ENCODE measurements around the gene ABCD2.

ABCD2 gene

GRCh38 chr12:39595928-39596327 lies 23.7 kb downstream of the ABCD2 start:
- Histone ChIP-seq H3K27ac (ENCODE audit: extremely low read depth, low read depth, low read length) (no peak overlapping the region), H3K4me3 (ENCODE audit: low read depth, low read length) (no peak overlapping the region), H3K9me3 (ENCODE audit: control insufficient read depth, insufficient read depth, low read depth, low read length) (no peaks in the 10 kb centered on the region), H3K4me1 (ENCODE audit: control insufficient read depth, insufficient read depth, low read length) (no peaks in the 10 kb centered on the region), H3K36me3 (ENCODE audit: control insufficient read depth in 2 of 2, insufficient read depth in 1 of 2, low read length in 2 of 2) (no peaks in the 10 kb centered on the region)
- ChIA-PET POLR2A (no interaction called here), CTCF (interaction anchor here (0.7 kb wide), 1 partner anchor 608 kb away, joined by 4 read pairs; no protein-coding TSS in a partner anchor)
- TF ChIP-seq ZNF416 (tag by site-specific recombination; IDR thresholded peaks at IDR 0.05): no peak
- no peak for TF ChIP-seq ZNF518A (tag by site-specific recombination; conservative IDR thresholded peaks at IDR 0.05; ENCODE audit: low read depth)
- TF ChIP-seq KLF16 (tag by site-specific recombination; IDR thresholded peaks at IDR 0.05): no peak
- no peak for TF ChIP-seq ZNF366 (tag by site-specific recombination; conservative IDR thresholded peaks at IDR 0.05)
- TF ChIP-seq, protein P1, sequence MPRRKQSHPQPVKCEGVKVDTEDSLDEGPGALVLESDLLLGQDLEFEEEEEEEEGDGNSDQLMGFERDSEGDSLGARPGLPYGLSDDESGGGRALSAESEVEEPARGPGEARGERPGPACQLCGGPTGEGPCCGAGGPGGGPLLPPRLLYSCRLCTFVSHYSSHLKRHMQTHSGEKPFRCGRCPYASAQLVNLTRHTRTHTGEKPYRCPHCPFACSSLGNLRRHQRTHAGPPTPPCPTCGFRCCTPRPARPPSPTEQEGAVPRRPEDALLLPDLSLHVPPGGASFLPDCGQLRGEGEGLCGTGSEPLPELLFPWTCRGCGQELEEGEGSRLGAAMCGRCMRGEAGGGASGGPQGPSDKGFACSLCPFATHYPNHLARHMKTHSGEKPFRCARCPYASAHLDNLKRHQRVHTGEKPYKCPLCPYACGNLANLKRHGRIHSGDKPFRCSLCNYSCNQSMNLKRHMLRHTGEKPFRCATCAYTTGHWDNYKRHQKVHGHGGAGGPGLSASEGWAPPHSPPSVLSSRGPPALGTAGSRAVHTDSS (tag by site-specific recombination; IDR thresholded peaks at IDR 0.05): no peak
- no peak for TF ChIP-seq ZNF274 (IDR thresholded peaks at IDR 0.05; ENCODE audit: low read length)
- no peak for TF ChIP-seq ZNF274 (tag by site-specific recombination; IDR thresholded peaks at IDR 0.05; ENCODE audit: borderline replicate concordance)
- no peak for TF ChIP-seq ZNF660 (tag by site-specific recombination; IDR thresholded peaks at IDR 0.05)
- TF ChIP-seq, protein P2, sequence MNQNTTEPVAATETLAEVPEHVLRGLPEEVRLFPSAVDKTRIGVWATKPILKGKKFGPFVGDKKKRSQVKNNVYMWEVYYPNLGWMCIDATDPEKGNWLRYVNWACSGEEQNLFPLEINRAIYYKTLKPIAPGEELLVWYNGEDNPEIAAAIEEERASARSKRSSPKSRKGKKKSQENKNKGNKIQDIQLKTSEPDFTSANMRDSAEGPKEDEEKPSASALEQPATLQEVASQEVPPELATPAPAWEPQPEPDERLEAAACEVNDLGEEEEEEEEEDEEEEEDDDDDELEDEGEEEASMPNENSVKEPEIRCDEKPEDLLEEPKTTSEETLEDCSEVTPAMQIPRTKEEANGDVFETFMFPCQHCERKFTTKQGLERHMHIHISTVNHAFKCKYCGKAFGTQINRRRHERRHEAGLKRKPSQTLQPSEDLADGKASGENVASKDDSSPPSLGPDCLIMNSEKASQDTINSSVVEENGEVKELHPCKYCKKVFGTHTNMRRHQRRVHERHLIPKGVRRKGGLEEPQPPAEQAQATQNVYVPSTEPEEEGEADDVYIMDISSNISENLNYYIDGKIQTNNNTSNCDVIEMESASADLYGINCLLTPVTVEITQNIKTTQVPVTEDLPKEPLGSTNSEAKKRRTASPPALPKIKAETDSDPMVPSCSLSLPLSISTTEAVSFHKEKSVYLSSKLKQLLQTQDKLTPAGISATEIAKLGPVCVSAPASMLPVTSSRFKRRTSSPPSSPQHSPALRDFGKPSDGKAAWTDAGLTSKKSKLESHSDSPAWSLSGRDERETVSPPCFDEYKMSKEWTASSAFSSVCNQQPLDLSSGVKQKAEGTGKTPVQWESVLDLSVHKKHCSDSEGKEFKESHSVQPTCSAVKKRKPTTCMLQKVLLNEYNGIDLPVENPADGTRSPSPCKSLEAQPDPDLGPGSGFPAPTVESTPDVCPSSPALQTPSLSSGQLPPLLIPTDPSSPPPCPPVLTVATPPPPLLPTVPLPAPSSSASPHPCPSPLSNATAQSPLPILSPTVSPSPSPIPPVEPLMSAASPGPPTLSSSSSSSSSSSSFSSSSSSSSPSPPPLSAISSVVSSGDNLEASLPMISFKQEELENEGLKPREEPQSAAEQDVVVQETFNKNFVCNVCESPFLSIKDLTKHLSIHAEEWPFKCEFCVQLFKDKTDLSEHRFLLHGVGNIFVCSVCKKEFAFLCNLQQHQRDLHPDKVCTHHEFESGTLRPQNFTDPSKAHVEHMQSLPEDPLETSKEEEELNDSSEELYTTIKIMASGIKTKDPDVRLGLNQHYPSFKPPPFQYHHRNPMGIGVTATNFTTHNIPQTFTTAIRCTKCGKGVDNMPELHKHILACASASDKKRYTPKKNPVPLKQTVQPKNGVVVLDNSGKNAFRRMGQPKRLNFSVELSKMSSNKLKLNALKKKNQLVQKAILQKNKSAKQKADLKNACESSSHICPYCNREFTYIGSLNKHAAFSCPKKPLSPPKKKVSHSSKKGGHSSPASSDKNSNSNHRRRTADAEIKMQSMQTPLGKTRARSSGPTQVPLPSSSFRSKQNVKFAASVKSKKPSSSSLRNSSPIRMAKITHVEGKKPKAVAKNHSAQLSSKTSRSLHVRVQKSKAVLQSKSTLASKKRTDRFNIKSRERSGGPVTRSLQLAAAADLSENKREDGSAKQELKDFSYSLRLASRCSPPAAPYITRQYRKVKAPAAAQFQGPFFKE (tag by site-specific recombination; IDR thresholded peaks at IDR 0.05; ENCODE audit: borderline replicate concordance): no peak

DNA sequence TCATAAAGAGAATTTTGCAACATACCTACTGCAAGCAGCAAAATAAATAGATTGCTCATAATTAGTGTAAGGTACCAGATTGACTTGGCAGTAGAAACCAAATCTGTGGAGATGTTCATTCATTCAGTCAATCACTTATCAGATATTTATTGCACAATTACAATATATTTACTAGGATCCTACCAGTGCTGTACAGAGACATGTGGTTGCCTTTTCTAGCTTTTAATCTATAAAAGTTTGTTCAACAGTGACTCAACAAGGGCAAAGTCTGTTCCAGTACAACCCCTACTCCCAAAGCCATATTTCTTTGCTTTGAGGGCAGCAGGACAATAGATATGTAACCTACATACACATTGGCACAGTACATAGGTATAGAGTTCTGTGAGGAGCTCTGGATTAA lies 27.3 kb downstream of the ABCD2 start:
- CTCF ChIA-PET: no interaction called here
- POLR2A ChIA-PET: no interaction called here
- Histone ChIP-seq H3K4me1 (ENCODE audit: control insufficient read depth, insufficient read depth, low read length) (no peaks in the 10 kb centered on the region), H3K9me3 (ENCODE audit: control insufficient read depth, insufficient read depth, low read depth, low read length) (no peaks in the 10 kb centered on the region), H3K27ac (ENCODE audit: extremely low read depth, low read depth, low read length) (no peak overlapping the region), H3K36me3 (ENCODE audit: control insufficient read depth in 2 of 2, insufficient read depth in 1 of 2, low read length in 2 of 2) (no peaks in the 10 kb centered on the region), H3K4me3 (ENCODE audit: low read depth, low read length) (no peak overlapping the region)
- TF ChIP-seq FEZF1 (tag by site-specific recombination; IDR thresholded peaks at IDR 0.05) (no peak), HIC1 (tag by site-specific recombination; IDR thresholded peaks at IDR 0.05) (no peak), ZNF488 (tag by site-specific recombination; IDR thresholded peaks at IDR 0.05) (no peak), ZNF37A (tag by site-specific recombination; IDR thresholded peaks at IDR 0.05) (no peak), ZNF768 (tag by site-specific recombination; IDR thresholded peaks at IDR 0.05) (no peak), ZEB2 (tag by site-specific recombination; IDR thresholded peaks at IDR 0.05) (no peak), ZFHX2 (tag by site-specific recombination; conservative IDR thresholded peaks at IDR 0.05) (no peak), ZSCAN16 (tag by site-specific recombination; IDR thresholded peaks at IDR 0.05) (no peak), RBAK (tag by site-specific recombination; IDR thresholded peaks at IDR 0.05) (no peak), ZNF169 (tag by site-specific recombination; IDR thresholded peaks at IDR 0.05) (no peak), SP2 (tag by site-specific recombination; IDR thresholded peaks at IDR 0.05) (no peak)
